ENCODE results near the gene BOLA1.

BOLA1 gene

GRCh38 chr1:149949911-149950310 is 50.5 kb downstream of the BOLA1 start:
- no peak overlapping the region for H3K4me3 ChIP-seq (ENCODE audit: low read depth, low read length)
- DNase-seq (ENCODE audit: low read depth), result no peak
- no peak for TF ChIP-seq CTCF (IDR thresholded peaks at IDR 0.05; ENCODE audit: low read depth, low read length, missing control alignments)
